Measurements from ENCODE around the gene B3GNT9. TPM values are rescaled to one million over a fixed set of nuclear protein-coding genes. Genes with fewer than 3 reads are reported as not detected.

Gene B3GNT9, protein sequence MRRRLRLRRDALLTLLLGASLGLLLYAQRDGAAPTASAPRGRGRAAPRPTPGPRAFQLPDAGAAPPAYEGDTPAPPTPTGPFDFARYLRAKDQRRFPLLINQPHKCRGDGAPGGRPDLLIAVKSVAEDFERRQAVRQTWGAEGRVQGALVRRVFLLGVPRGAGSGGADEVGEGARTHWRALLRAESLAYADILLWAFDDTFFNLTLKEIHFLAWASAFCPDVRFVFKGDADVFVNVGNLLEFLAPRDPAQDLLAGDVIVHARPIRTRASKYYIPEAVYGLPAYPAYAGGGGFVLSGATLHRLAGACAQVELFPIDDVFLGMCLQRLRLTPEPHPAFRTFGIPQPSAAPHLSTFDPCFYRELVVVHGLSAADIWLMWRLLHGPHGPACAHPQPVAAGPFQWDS
- 6.0 and 6.1 TPM in 2 replicates for total RNA-seq

DNA sequence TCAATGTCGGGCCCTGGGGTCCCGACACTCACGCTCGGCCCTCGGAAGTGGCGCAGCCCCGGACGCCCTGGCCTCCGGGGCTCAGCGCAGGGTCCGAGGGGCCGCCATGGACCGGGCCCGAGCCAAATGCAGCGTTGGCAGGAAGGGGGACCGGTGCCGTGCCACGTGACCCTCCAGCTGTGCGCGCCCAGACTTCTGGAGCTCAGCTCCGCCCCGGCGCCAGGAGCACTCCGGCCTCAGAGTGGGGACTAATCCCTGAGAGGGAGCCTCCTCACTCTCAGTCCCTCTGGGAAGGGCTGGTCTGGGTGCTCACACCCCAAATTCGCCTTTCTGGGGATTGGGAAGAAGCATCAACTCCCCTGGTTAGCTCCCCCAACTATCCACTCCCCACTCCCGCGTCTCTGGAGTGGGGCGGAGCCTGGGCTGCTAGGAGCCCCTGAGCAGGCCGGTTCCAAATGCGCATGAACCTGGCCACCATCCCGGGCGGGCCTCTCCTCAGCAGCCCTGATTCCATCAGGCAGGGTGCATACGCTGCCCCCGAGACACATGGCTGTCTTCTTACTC is at the start of gene B3GNT9:
TSS of gene B3GNT9 (minus strand) at position 166 of the 564 bp plus-strand sequence. CDS start 513 bp downstream, outside the sequence.
- DNase-seq (ENCODE audit: low read depth, low spot score), result no peak

DNA sequence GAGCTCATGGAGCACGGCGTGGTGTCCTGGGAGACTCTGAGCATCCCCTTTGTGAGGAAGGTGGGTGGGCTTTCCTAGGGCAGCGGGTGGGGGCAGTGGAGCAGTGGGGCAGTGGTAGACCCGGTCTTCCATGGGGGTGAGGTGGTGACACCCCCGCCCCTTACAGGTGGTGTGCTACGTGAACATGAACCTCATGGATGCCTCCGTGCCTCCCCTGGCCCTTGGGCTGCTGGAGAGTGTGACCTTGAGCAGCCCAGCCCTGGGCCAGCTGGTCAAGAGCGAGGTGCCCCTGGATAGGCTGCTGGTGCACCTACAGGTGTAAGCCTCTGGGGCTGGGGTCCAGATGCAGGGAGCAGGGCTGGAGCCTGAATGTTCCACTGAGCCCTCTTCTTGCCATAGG is 49.7 kb upstream of the B3GNT9 start:
- DNase-seq (ENCODE audit: low read depth, low spot score), result no peak

DNA sequence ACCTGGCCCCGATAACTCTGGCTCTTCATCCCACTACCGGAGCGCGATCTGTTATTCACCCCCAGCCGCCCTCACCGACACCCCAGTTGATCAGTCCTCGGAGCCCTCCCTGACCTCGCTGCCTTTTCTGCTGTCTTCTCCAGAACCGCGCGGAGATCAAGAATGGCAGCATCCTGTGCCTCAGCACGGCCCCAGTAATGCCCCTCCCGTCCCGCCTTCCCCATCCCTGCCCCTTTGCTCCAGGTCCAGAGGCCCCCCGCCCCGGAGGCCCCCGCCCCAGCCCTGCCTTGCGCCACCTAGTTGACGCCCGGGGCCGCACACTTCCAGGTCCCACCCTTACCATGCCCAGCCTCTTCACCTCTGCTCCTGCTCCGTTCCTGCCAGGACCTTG is 49.0 kb upstream of the B3GNT9 start:
- DNase-seq (ENCODE audit: low read depth, low spot score), result no peak

DNA sequence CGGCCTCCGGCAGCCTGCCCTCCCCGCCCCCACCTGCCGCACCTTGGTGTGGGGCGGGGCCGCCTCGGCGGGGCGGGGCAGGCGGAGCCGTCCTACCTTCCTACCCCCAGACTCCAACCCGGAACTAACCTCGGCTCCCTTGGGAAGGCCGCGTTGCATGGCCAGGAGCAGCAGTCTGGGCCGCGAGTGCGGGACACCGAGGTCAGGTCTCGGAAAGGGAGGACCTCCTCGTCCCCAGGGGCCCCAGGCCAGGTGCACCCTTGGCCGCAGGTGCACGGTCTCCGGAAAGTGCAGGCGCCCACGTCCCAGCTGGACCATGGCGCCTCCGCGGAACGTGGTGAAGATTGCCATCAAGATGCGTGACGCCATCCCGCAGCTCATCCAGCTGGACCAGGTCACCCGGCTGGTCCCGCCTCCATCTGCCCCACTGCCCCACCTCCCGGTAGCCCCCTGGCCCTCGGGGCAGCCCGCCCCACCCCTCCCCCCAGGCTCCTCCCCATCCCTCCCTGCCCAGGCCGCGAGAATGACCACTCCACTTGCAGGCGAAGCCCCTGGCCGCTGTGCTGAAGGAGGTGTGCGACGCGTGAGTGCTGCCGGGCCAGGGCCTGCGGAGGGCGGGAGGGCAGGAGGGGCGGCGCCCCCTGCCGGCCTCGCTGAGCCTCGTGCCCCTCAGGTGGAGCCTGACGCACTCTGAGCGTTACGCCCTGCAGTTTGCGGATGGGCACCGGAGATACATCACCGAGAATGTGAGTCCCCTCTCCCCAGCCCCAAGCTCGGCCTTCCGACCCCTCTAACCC is 48.4 kb upstream of the B3GNT9 start, which contains the start of gene ELMO3:
TSS of gene ELMO3 (plus strand) at position 121 of the 797 bp plus-strand sequence. CDS start at position 317, 196 bp downstream.
- no peak for DNase-seq (ENCODE audit: low read depth, low spot score)

DNA sequence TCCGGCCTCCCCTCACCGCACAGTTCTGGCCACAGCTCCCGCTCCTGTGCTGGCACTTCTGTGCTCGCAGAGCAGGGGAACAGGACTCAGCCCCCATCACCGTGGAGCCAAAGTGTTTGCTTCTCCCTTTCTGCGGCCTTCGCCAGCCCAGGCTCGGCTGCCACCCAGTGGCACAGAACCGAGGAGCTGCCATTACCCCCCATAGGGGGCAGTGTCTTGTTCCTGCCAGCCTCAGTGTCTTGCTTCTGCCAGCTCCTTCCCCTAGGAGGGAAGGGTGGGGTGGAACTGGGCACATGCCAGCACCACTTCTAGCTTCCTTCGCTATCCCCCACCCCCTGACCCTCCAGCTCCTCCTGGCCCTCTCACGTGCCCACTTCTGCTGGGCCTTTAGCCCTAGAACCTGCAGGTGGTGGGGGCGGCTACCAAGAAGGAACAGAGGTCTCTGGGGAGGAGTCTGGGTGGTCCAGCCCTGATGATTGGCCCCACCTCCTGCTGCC is 47.5 kb upstream of the B3GNT9 start:
- no peak for DNase-seq (ENCODE audit: low read depth, low spot score)

DNA sequence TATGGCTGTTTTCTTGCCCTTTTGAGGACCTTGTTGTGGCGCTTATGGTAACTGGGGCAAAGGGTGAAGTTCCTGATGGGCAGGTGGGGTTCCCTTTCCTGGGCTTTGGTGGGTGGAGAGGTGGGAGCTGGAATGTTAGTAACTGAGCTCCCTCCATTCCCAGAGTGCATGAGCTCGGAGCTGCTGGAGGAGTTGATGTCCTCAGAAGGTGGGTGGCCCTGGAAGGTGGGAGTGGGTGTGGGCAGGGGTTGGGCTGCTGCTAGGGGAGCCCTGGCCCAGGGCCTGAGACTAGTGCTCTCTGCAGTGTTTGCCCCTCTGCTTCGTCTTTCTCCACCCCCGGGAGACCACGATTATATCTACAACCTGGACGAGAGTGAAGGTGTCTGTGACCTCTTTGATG is 46.9 kb upstream of the B3GNT9 start:
- no peak for DNase-seq (ENCODE audit: low read depth, low spot score)

DNA sequence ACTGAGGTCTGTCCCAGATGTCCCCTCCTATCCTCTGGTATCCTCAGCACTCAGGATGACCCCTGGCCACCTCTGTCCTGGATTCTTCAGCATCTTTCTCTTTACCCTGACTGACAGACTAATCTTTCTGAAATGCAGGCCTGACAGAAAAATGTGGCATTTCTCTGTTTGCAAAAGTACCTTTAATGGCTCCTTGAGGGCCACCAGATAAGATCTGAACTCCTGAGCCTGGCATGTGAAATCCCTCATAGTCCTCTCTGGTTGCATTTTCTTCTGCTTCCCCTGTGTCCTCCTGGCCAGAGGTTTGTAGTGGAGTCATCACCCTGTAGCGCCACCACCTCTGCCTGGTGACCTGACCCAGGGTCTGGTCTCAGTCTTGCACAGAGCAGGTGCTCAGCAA is 46.1 kb upstream of the B3GNT9 start:
- DNase-seq (ENCODE audit: low read depth, low spot score), result no peak

DNA sequence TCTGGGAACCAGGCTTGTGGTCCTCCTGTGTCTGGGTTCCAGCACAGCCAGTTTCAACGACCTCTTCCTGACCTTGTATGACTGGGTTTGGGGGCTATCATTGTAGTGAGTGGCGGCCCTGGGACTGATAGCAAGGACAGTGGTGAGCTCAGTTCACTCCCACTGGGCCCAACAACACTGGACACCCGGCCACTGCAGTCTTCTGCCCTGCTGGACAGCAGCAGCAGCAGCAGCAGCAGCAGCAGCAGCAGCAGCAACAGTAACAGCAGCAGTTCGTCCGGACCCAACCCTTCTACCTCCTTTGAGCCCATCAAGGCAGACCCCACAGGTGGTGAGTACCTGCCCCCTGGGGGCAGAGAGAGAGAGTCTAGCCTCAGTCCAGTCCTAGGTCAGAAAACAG is 44.9 kb upstream of the B3GNT9 start:
- DNase-seq (ENCODE audit: low read depth, low spot score), result no peak

DNA sequence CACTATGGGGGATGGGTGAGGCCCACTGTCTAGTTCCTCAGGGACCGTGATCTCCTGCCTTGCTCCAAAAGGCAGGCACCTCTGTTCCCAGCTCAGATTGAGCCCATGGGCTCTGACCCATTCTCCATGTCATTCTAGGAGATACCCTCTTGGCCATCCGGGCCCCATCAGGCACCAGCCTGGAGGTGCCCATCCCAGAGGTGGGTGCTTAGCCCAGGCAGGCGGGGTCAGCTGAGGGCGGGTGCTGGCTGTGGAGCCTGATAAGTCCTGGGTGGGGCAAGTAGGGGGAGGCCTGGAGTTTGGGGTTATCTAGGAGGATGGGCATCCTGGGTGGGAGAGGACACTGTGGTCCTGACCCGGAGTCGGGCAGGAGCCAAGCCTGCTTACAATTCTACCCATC is 43.5 kb upstream of the B3GNT9 start:
- no peak for DNase-seq (ENCODE audit: low read depth, low spot score)

DNA sequence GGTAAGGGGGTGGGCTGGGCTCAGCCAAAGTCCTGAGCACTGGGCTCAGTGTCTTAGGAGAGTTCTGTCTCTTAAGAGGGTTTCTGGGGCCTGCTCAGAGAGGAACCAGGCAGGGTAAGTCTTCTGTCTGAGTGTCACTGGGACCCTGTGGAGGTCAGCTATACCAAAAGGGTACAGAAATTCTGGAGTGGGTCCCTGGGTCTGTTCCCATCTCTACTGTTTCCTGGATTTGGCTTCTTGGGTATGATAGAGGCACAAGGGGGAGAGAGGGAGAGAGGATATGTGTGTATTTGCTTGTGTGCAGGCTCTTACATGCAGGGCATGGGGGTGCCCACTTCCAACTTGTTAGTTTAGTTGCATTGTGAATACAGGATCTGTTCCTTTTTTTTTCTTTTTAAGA is 42.7 kb upstream of the B3GNT9 start:
- no peak for DNase-seq (ENCODE audit: low read depth, low spot score)

DNA sequence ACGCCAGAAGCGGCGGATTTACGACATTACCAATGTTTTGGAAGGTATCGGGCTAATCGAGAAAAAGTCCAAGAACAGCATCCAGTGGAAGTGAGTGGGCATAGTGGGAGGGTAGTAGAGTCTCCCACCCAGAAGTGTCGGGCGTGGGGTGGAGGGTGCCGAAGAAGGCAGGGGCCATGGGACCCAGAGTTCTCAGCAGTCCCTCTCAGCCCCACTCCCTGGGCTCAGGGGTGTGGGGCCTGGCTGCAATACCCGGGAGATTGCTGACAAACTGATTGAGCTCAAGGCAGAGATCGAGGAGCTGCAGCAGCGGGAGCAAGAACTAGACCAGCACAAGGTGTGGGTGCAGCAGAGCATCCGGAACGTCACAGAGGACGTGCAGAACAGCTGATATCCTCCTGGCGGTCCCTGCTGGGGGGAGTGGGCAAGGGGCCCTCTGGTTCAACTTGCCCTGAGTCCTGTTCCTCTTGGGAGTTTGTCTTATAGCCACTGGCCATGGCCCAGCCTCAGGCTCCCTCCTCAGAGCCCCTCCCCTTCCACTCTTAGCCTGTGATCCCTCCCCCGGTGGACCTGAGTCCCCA is 42.1 kb upstream of the B3GNT9 start:
- DNase-seq (ENCODE audit: low read depth, low spot score), result no peak

DNA sequence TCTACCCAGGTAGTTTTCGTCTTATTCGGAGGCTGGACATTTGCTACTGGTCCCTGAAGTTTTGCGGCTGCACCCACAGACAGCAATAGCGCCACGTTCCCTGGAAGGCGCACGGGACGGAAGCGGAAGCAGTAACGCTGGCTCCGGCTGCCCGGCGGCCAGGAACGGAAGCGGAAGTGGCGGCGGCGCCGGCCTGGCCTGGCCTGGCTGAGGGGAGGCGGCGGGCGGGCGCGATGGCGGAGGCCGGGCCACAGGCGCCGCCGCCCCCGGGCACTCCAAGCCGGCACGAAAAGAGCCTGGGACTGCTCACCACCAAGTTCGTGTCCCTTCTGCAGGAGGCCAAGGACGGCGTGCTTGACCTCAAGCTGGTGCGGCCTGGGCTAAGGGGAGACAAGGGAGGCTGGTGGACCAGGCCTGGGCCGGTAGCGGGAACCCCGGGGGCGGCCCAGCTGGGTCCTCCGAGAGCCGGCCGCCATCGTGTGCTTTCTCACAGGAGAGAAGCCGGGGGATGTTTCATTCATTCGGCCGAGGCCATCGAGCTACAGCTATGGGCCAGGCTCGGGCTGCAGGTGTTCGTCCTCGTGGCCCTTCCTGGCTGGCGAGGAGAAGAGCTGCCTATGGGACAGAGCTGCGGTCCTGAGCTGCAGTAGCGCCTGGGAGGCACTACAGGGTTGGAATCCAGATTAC is 41.3 kb upstream of the B3GNT9 start, which contains the start of gene E2F4:
TSS of gene E2F4 (plus strand) at position 161 of the 687 bp plus-strand sequence. CDS start at position 234, 73 bp downstream.
- peak; percentile 77 for DNase-seq (ENCODE audit: low read depth, low spot score)

DNA sequence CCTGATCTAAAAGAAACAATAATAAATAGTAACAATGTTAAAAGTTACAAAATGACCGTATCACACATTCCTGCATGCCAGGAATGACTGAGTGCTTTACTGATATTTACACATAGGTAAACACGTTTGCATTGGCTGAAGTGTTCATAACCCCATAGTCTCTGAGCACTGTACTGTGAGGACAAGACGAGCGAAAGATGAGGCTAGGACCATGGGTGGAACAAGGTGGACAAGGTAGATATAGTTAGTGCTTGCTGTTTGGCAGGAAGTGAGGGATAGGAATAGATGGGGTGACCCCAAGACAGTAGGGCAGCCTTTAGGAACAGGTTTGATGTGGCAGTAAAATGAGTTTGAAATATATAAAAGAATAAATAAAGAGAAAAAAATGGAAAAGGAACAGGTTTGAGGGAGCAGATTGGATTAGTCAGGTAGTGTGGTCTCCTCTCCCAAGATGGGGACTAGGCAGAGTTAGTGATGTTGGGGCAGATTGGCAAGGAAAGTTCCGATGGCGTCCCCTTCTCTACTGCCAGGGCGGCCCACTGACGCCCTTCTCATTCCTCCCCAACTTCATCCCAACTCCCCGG is 40.7 kb upstream of the B3GNT9 start:
- no peak for DNase-seq (ENCODE audit: low read depth, low spot score)

DNA sequence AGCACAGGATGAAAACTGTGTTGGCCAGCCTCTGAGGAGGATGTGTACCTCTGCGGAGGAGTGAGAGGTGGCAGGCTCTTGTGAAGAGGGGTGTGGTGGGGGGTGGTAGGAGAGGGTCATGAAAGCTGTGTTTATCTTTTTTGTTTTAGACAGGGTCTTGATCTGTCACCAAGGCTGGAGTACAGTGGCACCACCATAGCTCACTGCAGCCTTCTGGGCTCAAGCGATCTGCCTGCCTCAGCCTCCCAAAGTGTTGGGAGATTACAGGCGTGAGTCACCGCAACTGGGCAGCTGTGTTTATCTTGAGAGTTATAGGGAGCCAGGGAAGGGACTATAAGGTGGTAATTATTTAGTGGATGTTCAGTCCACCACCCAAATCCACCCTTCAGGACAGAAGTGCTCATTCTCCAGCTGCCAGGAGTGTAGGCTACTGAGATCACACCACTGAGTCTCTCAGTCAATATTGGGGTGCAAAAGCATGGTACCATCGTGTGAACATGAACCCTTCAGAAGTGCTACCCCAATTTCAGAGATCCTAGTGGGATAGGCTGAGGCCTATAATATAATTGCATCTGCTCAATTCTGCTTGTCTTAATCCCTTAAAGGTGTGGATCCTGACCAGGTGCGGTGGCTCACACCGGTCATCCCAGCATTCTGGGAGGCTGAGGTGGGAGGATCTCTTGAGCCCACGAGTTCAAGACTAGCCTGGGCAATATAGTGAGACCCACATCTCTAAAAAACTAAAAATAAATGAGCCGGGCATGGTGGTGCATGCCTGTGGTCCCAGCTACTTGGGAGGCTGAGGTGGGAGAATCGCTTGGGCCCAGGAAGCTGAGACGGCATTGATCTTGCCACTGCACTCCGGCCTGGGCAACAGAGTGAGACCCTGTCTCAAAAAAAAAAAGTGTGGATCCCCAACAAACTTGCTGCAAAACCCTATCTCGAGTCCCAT is 39.9 kb upstream of the B3GNT9 start:
- no peak for DNase-seq (ENCODE audit: low read depth, low spot score)

DNA sequence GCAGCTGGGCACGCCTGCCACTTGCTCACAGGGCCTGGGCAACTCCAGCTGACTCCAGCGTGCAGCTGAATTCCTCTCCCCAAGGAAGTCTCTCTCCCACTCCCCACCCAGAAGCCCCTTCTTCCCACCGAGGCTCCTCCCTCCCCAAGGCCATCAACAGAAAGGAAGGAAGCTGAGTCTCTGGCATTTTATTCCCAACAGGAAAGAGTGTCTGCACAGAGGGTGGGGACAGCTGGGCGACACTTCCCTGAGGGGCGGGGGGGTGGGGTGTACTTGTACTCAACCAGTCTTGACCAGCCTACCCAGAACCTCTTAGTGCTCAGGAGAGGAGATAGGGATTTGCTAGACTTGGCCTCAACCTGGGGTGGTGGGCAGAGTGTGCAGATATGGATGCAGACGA is 39.2 kb upstream of the B3GNT9 start, which contains the start of gene EXOC3L1:
TSS of gene EXOC3L1 (minus strand) at position 96 of the 400 bp plus-strand sequence. CDS start 460 bp downstream, outside the sequence.
- DNase-seq (ENCODE audit: low read depth, low spot score), result no peak

DNA sequence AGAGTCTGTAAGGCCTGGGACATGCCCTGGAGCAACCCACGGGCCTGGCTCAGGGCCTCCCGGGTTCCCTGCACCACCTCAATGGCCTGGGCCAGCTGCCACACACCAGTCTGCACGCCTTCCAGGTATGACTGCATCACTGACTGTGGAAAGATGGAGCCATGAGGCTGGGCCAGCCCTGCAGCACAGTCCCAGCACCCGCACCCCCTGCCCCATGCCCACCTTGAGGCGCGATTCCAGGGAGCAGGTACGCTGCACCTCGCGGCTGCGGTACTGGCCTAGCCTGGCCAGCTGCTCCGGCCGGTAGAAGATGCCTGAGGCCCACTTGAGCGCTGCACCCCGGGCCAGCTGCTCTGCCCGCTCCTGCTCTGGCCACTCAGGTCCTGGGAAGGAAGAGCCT is 38.0 kb upstream of the B3GNT9 start:
- no peak for DNase-seq (ENCODE audit: low read depth, low spot score)

DNA sequence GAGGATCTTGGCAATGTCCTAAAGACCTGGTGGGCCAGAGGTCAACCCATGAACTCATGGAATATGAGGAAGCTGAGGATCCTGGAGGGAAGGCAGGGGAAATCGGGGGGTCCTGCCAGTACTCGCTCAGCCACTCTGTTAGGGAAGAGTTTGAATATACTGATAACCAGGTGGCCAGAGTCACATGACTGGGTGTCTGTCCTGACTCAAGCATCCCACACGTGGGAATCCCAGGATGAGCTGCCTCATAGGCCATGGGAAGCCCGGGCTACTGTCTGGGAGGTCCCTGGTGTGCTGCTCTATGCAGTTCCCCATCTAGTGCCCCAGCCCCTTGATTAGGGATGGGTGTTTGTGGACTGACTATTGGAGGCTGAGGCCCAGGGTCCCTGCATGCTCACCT is 37.5 kb upstream of the B3GNT9 start:
- DNase-seq (ENCODE audit: low read depth, low spot score), result no peak

DNA sequence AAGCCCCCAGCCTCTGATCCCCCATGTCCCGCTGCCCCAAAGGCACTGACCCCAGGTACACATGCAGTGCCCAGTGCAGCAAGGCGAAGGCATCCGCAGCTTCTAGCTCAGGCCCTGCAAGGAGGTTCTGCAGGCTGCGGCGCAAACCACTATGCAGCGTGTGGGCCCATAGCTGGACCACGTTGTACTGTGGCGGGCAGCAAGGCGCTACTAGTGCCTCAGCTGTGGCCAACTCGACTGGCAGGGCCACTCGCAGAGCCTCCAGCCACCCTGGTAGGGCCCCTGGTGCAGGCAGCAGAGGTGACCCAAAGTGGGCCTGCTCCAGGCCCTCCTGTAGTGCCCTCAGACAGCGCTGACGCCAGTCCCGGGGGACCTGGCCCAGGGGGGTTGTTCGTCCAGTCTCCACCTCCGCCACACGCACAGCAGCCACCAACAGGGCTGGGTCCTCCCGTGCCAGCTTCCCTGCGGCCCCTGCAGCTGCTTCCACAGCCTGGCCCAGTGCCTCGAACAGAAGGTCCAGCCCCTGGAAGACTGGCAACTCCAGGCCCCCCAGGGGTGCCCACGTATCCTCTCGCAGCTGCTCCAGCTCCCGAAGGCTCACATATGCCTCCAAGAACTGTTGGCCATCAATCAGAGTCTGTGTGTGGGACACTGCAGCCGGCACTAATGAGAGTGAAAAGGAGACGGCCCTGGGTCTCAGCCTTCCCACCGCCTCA is 36.5 kb upstream of the B3GNT9 start:
- DNase-seq (ENCODE audit: low read depth, low spot score), result no peak

DNA sequence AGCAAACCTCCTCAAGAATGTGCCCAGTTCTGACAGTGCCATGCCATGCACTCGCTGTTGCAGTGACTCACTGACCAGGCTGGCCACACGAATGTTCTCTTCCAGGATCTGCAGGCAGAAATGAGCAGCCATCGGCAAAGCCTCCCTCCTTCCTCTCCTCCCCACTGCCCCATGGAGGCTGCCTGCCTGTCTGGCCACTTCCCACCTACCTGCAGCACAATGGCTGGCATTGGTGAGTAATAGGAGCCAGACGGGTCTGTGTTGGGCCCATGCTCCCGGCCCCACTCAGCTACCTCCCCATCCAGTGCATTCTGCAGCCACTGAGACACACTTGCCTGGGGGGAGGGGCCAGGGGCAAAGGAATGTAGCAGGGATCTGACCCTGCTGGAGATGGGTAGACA is 35.8 kb upstream of the B3GNT9 start:
- no peak for DNase-seq (ENCODE audit: low read depth, low spot score)
